GM12878 (cell line): Measurements from ENCODE around the gene NUB1. TPM values are rescaled to one million over a fixed set of nuclear protein-coding genes. Genes with fewer than 3 reads are reported as not detected.

Experiments
- ATAC-seq: fragments of 200-7000 bp; cut with Tn5 transposase; 3 replicates; pipeline ENCODE4 v1.9.1; 2020; ENCODE audit warnings: mild to moderate bottlenecking, moderate library complexity
- BruUV-seq: library from RNA; stranded (reverse); fragments of 400-500 nt; replicated peaks from 2 replicates; lab custom pipeline; 2021; lab: Mats Ljungman, UMichigan
- CTCF ChIA-PET: fragments of 300-600 bp; sonication (Branson Sonifier 250); formaldehyde crosslinking; extraction: SDS; loops from one replicate; lab custom pipeline; 2021; ENCODE audit warnings: inconsistent platforms; lab: Yijun Ruan, JAX
- POLR2A ChIA-PET: fragments of 350-600 bp; formaldehyde crosslinking; extraction: SDS; loops from one replicate; lab custom pipeline; 2021; ENCODE audit warnings: inconsistent platforms; lab: Charles Lee
- RAD21 ChIA-PET: fragments of 300-600 bp; sonication (Branson Sonifier 250); formaldehyde crosslinking; loops from one replicate; lab custom pipeline; 2023; ENCODE audit warnings: antibody characterized with exemption; ENCODE audit not compliant: unreplicated experiment; lab: Charles Lee
- SMC1A ChIA-PET: fragments of 300-600 bp; sonication (Branson Sonifier 250); formaldehyde crosslinking; loops from one replicate; lab custom pipeline; 2023; ENCODE audit not compliant: unreplicated experiment, uncharacterized antibody; lab: Charles Lee
- DNase-seq: peaks from one replicate; pipeline ENCODE4 v3.0.0-alpha.2; 2011; ENCODE audit warnings: low read depth, low spot score
- FAIRE-seq: peaks from 3 replicates; lab custom pipeline; 2011; peaks lifted over from hg19 to GRCh38; lab: Jason Lieb, UNC
- H2AFZ ChIP-seq: 2 replicates; pipeline ENCODE4 v1.6.0; 2011; ENCODE audit warnings: low read depth, low read length, control low read depth; ENCODE audit not compliant: control insufficient read depth
- H3K27ac ChIP-seq: 2 replicates; pipeline ENCODE4 v1.5.1; 2011; ENCODE audit warnings: control low read depth; ENCODE audit not compliant: control insufficient read depth, insufficient read depth
- H3K27me3 ChIP-seq, 2 experiments: replicated peaks in 1 of 2; 2 replicates each; pipeline versions ENCODE4 v1.6.0 to v1.6.1; 2011; ENCODE audit warnings: low read length in 1 of 2; ENCODE audit not compliant: control insufficient read depth in 2 of 2, insufficient read depth in 2 of 2
- H3K36me3 ChIP-seq, 2 experiments: 2 replicates each; pipeline ENCODE4 v1.5.1; 2011; ENCODE audit warnings: low read length in 1 of 2; ENCODE audit not compliant: control insufficient read depth in 2 of 2, insufficient read depth in 2 of 2
- H3K4me1 ChIP-seq: 2 replicates; pipeline ENCODE4 v1.6.1; 2011; ENCODE audit warnings: mild to moderate bottlenecking, low read length, moderate library complexity, mixed read lengths; ENCODE audit not compliant: control insufficient read depth, insufficient read depth
- H3K4me2 ChIP-seq: 2 replicates; pipeline ENCODE4 v1.6.0; 2011; ENCODE audit warnings: control low read depth; ENCODE audit not compliant: control insufficient read depth, insufficient read depth
- H3K4me3 ChIP-seq: fragments of 200-600 bp; sonication (generic); 2 replicates; pipeline ENCODE4 v1.5.1; 2016
- H3K79me2 ChIP-seq: 2 replicates; pipeline ENCODE4 v1.6.0; 2011; ENCODE audit warnings: low read length; ENCODE audit not compliant: control insufficient read depth, insufficient read depth
- H3K9ac ChIP-seq: 2 replicates; pipeline ENCODE4 v1.8.0; 2011; ENCODE audit warnings: low read length, control low read depth, mixed read lengths; ENCODE audit not compliant: control insufficient read depth, insufficient read depth
- H3K9me3 ChIP-seq: replicated peaks from 3 replicates; pipeline ENCODE4 v1.5.1; 2011; ENCODE audit warnings: mild to moderate bottlenecking, low read length; ENCODE audit not compliant: control insufficient read depth, insufficient read depth
- H4K20me1 ChIP-seq: 2 replicates; pipeline ENCODE4 v1.6.0; 2011; ENCODE audit not compliant: control insufficient read depth, insufficient read depth
- HCFC1 ChIP-seq: fragments of 150-350 bp; IDR thresholded peaks from 2 replicates; pipeline ENCODE4 v1.6.1; 2014; ENCODE audit warnings: low read length
- HDAC2 ChIP-seq: fragments of 200-600 bp; sonication (generic); IDR thresholded peaks from 2 replicates; pipeline ENCODE4 v1.6.1; 2017
- PAX5 ChIP-seq: IDR thresholded peaks from 2 replicates; pipeline ENCODE4 v1.6.1; 2011; ENCODE audit warnings: low read depth, low read length, borderline replicate concordance
- PAX8 ChIP-seq: fragments of 450-650 bp; IDR thresholded peaks from 2 replicates; pipeline ENCODE4 v1.6.1; 2017; ENCODE audit warnings: mild to moderate bottlenecking, moderate library complexity
- PML ChIP-seq: IDR thresholded peaks from 2 replicates; pipeline ENCODE4 v1.6.1; 2012; ENCODE audit warnings: low read length, inconsistent platforms
- RAD51 ChIP-seq: fragments of 450-650 bp; IDR thresholded peaks from 2 replicates; pipeline ENCODE4 v1.6.1; 2016; ENCODE audit warnings: moderate library complexity, mild to moderate bottlenecking, inconsistent platforms
- ZZZ3 ChIP-seq: IDR thresholded peaks from 2 replicates; pipeline ENCODE4 v1.6.1; 2011; ENCODE audit warnings: low read depth; ENCODE audit not compliant: control insufficient read depth, insufficient read length
- WGBS: methylation state at CpG from one replicate; pipeline ENCODE4 v1.1.6; 2016; ENCODE audit warnings: low lambda C conversion rate; ENCODE audit not compliant: insufficient replicate concordance, insufficient coverage; ENCODE audit errors: missing lambda C conversion rate; 5-methylcytosine and 5-hydroxymethylcytosine counted together
- in situ Hi-C: fragments of 300-500 bp; cut with MboI; formaldehyde crosslinking; loops from 9 replicates; pipeline ENCODE4 v1.14.3; 2018; ENCODE audit warnings: mixed read lengths
- intact Hi-C: fragments of 100-400 bp; cut with micrococcal nuclease; formaldehyde crosslinking; loops from one replicate; pipeline ENCODE4 v1.14.2; 2022; ENCODE audit not compliant: unreplicated experiment
- polyA plus RNA-seq, 11 experiments: library from polyadenylated mRNA; depleted of rRNA in 4 of 11; unstranded in 6 of 11; stranded (reverse) in 5 of 11; fragments of >200 nt; fragmentation: Nextera tagmentation in 4 of 11; fragmentation: Illumina TruSeq in 1 of 11; extraction: Ambion mirVana in 4 of 11; extraction: Trizol in 1 of 11; gene quantifications; 1 replicate in 1 of 11; 2 replicates in 10 of 11; pipeline versions ENCODE4 v1.2.1 to v1.2.3, GENCODE V29; 2011 to 2016; ENCODE audit warnings: inconsistent platforms in 2 of 11, missing spikeins in 2 of 11, low read depth in 1 of 11
- total RNA-seq, 4 experiments: library from RNA; depleted of rRNA in 3 of 4; stranded (reverse); fragments of >200 nt in 3 of 4; fragmentation: Illumina TruSeq in 1 of 4; extraction: Trizol in 1 of 4; gene quantifications; 2 replicates each; pipeline versions ENCODE4 v1.2.1 to v1.2.3, GENCODE V29; 2013 to 2021
- TF ChIP-seq, protein P1 (sequence below): fragments of 450-650 bp; IDR thresholded peaks from 2 replicates; pipeline ENCODE4 v1.6.1; 2018; ENCODE audit warnings: borderline replicate concordance, mild to moderate bottlenecking; ENCODE audit not compliant: partially characterized antibody

The NUB1 gene
- total and polyA plus RNA-seq, 10 of the 15 experiments (the other 5 are each of a cell fraction or from before 2014, with no cell fraction given): 24.1 to 102 (median 49.0) TPM

GRCh38 chr7:151382079-151382885 is 40.7 kb downstream of the NUB1 start:
- no peaks in the 10 kb centered on the region for H4K20me1 ChIP-seq
- peaks cover 2 to 3% of the 10 kb centered on the region in 2 experiments; a peak in 3 of 4 replicates for H3K27me3 ChIP-seq
- H3K79me2 ChIP-seq: no peaks in the 10 kb centered on the region
- H3K27ac ChIP-seq: no peak overlapping the region
- in situ Hi-C loops (loop anchor here (5.0 kb wide), 1 partner anchor 65 kb away; no protein-coding TSS in a partner anchor), intact Hi-C loops (no loop called here)
- H2AFZ ChIP-seq: peak overlapping the region; percentile 24
- no peaks in the 10 kb centered on the region; the same call in 2 of the 3 replicates for H3K9me3 ChIP-seq
- no TSS peak for BruUV-seq
- peaks cover 7% of the 10 kb centered on the region for H3K4me1 ChIP-seq
- RAD21 ChIA-PET: interaction anchor here (0.6 kb wide), 1 partner anchor 66 kb away, joined by 3 read pairs; no protein-coding TSS in a partner anchor
- peak overlapping the region; percentile 96 for H3K4me2 ChIP-seq
- CTCF ChIA-PET: no interaction called here
- WGBS: 27% methylated on average over 29 of the region's 37 CpGs
- no peak for FAIRE-seq
- H3K36me3 ChIP-seq: peaks cover 0 to 2% of the 10 kb centered on the region in 2 experiments; a peak in 1 of 4 replicates
- H3K9ac ChIP-seq: no peak overlapping the region
- DNase-seq: no peak
- no peak for TF ChIP-seq RAD51
- TF ChIP-seq PAX8: no peak
- no peak for TF ChIP-seq HDAC2
- TF ChIP-seq PAX5: no peak
- TF ChIP-seq ZZZ3: no peak
- TF ChIP-seq, protein P1, sequence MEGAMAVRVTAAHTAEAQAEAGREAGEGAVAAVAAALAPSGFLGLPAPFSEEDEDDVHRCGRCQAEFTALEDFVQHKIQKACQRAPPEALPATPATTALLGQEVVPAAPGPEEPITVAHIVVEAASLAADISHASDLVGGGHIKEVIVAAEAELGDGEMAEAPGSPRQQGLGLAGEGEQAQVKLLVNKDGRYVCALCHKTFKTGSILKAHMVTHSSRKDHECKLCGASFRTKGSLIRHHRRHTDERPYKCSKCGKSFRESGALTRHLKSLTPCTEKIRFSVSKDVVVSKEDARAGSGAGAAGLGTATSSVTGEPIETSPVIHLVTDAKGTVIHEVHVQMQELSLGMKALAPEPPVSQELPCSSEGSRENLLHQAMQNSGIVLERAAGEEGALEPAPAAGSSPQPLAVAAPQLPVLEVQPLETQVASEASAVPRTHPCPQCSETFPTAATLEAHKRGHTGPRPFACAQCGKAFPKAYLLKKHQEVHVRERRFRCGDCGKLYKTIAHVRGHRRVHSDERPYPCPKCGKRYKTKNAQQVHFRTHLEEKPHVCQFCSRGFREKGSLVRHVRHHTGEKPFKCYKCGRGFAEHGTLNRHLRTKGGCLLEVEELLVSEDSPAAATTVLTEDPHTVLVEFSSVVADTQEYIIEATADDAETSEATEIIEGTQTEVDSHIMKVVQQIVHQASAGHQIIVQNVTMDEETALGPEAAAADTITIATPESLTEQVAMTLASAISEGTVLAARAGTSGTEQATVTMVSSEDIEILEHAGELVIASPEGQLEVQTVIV: no peak
- TF ChIP-seq HCFC1: no peak
- TF ChIP-seq PML: no peak
- SMC1A ChIA-PET: no interaction called here
- peak overlapping the region; percentile 45; the same call in 1 of the 2 replicates for H3K4me3 ChIP-seq
- peak; percentile 41 for ATAC-seq
- POLR2A ChIA-PET: no interaction called here
